HepG2 (cell line): ENCODE data around the gene FAM111A. TPM values are rescaled to one million over a fixed set of nuclear protein-coding genes. Genes with fewer than 3 reads are reported as not detected.
A peak's percentile ranks its signal among the peaks of the same experiment; 100 is the strongest.

Experiments used
- CBFB ChIP-seq: sonication (generic); formaldehyde crosslinking; IDR thresholded peaks from 2 replicates; pipeline ENCODE4 v1.4.0; 2020; ENCODE audit warnings: missing genetic modification reagents
- KDM5A ChIP-seq: fragments of 200-600 bp; sonication (generic); IDR thresholded peaks from 2 replicates; pipeline ENCODE4 v1.7.0; 2018; ENCODE audit warnings: antibody characterized with exemption, mild to moderate bottlenecking, low read length, borderline replicate concordance
- MAF1 ChIP-seq: sonication (generic); formaldehyde crosslinking; IDR thresholded peaks from 2 replicates; pipeline ENCODE4 v1.5.0; 2020; ENCODE audit warnings: missing genetic modification reagents, borderline replicate concordance
- NKX3-1 ChIP-seq: sonication (generic); formaldehyde crosslinking; IDR thresholded peaks from 2 replicates; pipeline ENCODE4 v1.5.0; 2020; ENCODE audit warnings: missing genetic modification reagents
- PAX8 ChIP-seq: sonication (generic); formaldehyde crosslinking; IDR thresholded peaks from 2 replicates; pipeline ENCODE4 v1.8.0; 2022; ENCODE audit warnings: mild to moderate bottlenecking, missing genetic modification reagents, borderline replicate concordance
- SP5 ChIP-seq: IDR thresholded peaks from 2 replicates; pipeline ENCODE4 v1.6.1; 2016; ENCODE audit warnings: low read depth, borderline replicate concordance
- ZBTB44 ChIP-seq: sonication (generic); formaldehyde crosslinking; IDR thresholded peaks from 2 replicates; pipeline ENCODE4 v1.4.0; 2020; ENCODE audit warnings: missing genetic modification reagents
- ZFP36L1 ChIP-seq: sonication (generic); formaldehyde crosslinking; IDR thresholded peaks from 2 replicates; pipeline ENCODE4 v1.8.0; 2022; ENCODE audit warnings: mild to moderate bottlenecking, missing genetic modification reagents, moderate library complexity
- ZFP41 ChIP-seq: sonication (generic); formaldehyde crosslinking; IDR thresholded peaks from 2 replicates; pipeline ENCODE4 v1.4.0; 2020; ENCODE audit warnings: mild to moderate bottlenecking, missing genetic modification reagents, borderline replicate concordance
- ZFP82 ChIP-seq: sonication (generic); formaldehyde crosslinking; IDR thresholded peaks from 2 replicates; pipeline ENCODE4 v1.5.1; 2020; ENCODE audit warnings: mild to moderate bottlenecking, missing genetic modification reagents, borderline replicate concordance
- ZNF225 ChIP-seq: sonication (generic); formaldehyde crosslinking; IDR thresholded peaks from 2 replicates; pipeline ENCODE4 v1.4.0; 2020; ENCODE audit warnings: mild to moderate bottlenecking, missing genetic modification reagents
- ZNF232 ChIP-seq: sonication (generic); formaldehyde crosslinking; IDR thresholded peaks from 2 replicates; pipeline ENCODE4 v1.4.0; 2020; ENCODE audit warnings: missing genetic modification reagents, borderline replicate concordance
- ZNF281 ChIP-seq: sonication (generic); formaldehyde crosslinking; IDR thresholded peaks from 2 replicates; pipeline ENCODE4 v1.4.0; 2020; ENCODE audit warnings: missing genetic modification reagents, borderline replicate concordance
- ZNF510 ChIP-seq: sonication (generic); formaldehyde crosslinking; IDR thresholded peaks from 2 replicates; pipeline ENCODE4 v1.4.0; 2020; ENCODE audit warnings: low read depth, mild to moderate bottlenecking, missing genetic modification reagents
- ZNF598 ChIP-seq: sonication (generic); formaldehyde crosslinking; IDR thresholded peaks from 2 replicates; pipeline ENCODE4 v1.5.1; 2020; ENCODE audit warnings: mild to moderate bottlenecking, missing genetic modification reagents, borderline replicate concordance
- ZNF713 ChIP-seq: sonication (generic); formaldehyde crosslinking; IDR thresholded peaks from 2 replicates; pipeline ENCODE4 v1.4.0; 2020; ENCODE audit warnings: mild to moderate bottlenecking, missing genetic modification reagents
- polyA plus RNA-seq, 8 experiments: library from polyadenylated mRNA; depleted of rRNA in 3 of 8; stranded (reverse) in 7 of 8; unstranded in 1 of 8; fragments of >200 nt; fragmentation: Illumina TruSeq in 4 of 8; extraction: Trizol in 4 of 8; gene quantifications; 2 replicates each; pipeline versions ENCODE4 v1.2.1 to v1.2.3, GENCODE V29; 2011 to 2016; ENCODE audit warnings: low read depth in 4 of 8, missing spikeins in 1 of 8, mixed read lengths in 1 of 8; ENCODE audit not compliant: insufficient read depth in 1 of 8
- total RNA-seq, 5 experiments: library from RNA; depleted of rRNA; stranded (reverse); fragments of >200 nt; fragmentation: Illumina TruSeq; extraction: Trizol; gene quantifications; 2 replicates each; pipeline ENCODE4 v1.2.3, GENCODE V29; 2016; ENCODE audit warnings: low read depth in 1 of 5
- TF ChIP-seq, protein P1 (sequence below): fragments of 450-650 bp; IDR thresholded peaks from 2 replicates; pipeline ENCODE4 v1.6.1; 2017
- TF ChIP-seq, protein P2 (sequence below): IDR thresholded peaks from 2 replicates; pipeline ENCODE4 v1.6.1; 2018; ENCODE audit warnings: missing genetic modification reagents, mild to moderate bottlenecking, missing compliant biosample characterization
- TF ChIP-seq, protein P3 (sequence below): sonication (generic); formaldehyde crosslinking; IDR thresholded peaks from 2 replicates; pipeline ENCODE4 v1.4.0; 2020; ENCODE audit warnings: missing genetic modification reagents, mild to moderate bottlenecking, borderline replicate concordance

FAM111A gene
- total and polyA plus RNA-seq, 2 of the 13 experiments (the other 11 are each of a cell fraction or from before 2014, with no cell fraction given), result 3.2 to 13.5 TPM

DNA sequence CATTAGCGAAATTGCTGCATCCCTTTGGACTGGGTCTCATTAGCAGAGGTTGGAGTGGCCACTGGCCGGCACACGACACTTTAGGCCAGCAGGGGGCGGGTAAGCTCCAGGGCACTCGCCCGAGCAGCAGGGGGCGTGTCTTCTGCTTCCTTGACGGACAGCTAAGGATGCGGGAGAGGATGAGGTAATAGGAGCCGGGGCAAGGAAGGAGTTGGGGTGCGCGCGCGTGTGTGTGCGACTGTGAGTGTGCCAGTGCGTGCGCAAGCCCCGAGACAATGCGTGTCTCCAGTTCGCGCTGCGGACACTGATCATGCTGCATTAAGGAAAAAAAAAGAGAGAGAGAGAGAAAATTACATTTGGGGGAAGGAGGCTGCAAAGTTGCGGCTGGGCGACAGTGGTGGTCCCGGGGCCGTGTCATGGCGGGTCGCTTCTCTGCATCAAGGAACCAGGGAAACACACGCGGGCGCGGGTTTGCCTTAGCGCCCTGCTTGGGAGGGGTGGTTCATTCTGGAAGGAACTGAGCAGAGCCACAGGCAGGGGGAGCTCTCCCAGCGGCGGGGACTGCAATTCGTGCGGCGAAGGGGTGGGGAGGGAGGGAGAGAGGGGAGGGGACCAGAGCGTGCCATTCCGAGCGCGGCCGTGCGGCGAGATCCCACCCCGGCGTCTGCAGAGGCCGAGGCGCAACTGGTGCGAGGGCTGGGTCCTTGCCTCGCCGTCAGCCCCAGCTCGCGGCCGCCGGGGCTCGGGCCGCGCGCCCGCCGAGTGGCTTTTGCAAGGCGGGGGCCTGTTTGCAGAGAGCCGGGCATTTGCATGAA, 29.1 kb downstream of the FAM111A start, which contains the start of gene DTX4 (continued):
- TF ChIP-seq, protein P1, sequence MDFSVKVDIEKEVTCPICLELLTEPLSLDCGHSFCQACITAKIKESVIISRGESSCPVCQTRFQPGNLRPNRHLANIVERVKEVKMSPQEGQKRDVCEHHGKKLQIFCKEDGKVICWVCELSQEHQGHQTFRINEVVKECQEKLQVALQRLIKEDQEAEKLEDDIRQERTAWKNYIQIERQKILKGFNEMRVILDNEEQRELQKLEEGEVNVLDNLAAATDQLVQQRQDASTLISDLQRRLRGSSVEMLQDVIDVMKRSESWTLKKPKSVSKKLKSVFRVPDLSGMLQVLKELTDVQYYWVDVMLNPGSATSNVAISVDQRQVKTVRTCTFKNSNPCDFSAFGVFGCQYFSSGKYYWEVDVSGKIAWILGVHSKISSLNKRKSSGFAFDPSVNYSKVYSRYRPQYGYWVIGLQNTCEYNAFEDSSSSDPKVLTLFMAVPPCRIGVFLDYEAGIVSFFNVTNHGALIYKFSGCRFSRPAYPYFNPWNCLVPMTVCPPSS, result no peak
- TF ChIP-seq ZFP36L1 (CRISPR knock-in tag) (no peak), KDM5A (no peak), ZNF232 (CRISPR knock-in tag) (peak; percentile 53; the same call in 1 of the 2 replicates), SP5 (CRISPR knock-in tag) (peak; percentile 96), ZNF225 (CRISPR knock-in tag) (no peak; the same call in 1 of the 2 replicates), ZNF281 (CRISPR knock-in tag) (no peak), ZFP82 (no peak), ZBTB44 (CRISPR knock-in tag) (no peak), CBFB (CRISPR knock-in tag) (0 out of 2 replicates have a peak, but pooled peaks have one; percentile 9), NKX3-1 (CRISPR knock-in tag) (peak; percentile 80), ZFP41 (CRISPR knock-in tag) (no peak), ZNF598 (CRISPR knock-in tag) (peak; percentile 75; the same call in 1 of the 2 replicates), ZNF510 (0 out of 2 replicates have a peak, but pooled peaks have one; percentile 34), PAX8 (CRISPR knock-in tag) (no peak), ZNF713 (CRISPR knock-in tag) (no peak), MAF1 (CRISPR knock-in tag) (no peak)
- TF ChIP-seq, protein P2, sequence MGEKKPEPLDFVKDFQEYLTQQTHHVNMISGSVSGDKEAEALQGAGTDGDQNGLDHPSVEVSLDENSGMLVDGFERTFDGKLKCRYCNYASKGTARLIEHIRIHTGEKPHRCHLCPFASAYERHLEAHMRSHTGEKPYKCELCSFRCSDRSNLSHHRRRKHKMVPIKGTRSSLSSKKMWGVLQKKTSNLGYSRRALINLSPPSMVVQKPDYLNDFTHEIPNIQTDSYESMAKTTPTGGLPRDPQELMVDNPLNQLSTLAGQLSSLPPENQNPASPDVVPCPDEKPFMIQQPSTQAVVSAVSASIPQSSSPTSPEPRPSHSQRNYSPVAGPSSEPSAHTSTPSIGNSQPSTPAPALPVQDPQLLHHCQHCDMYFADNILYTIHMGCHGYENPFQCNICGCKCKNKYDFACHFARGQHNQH, result no peak; the same call in 1 of the 2 replicates
- TF ChIP-seq, protein P3, sequence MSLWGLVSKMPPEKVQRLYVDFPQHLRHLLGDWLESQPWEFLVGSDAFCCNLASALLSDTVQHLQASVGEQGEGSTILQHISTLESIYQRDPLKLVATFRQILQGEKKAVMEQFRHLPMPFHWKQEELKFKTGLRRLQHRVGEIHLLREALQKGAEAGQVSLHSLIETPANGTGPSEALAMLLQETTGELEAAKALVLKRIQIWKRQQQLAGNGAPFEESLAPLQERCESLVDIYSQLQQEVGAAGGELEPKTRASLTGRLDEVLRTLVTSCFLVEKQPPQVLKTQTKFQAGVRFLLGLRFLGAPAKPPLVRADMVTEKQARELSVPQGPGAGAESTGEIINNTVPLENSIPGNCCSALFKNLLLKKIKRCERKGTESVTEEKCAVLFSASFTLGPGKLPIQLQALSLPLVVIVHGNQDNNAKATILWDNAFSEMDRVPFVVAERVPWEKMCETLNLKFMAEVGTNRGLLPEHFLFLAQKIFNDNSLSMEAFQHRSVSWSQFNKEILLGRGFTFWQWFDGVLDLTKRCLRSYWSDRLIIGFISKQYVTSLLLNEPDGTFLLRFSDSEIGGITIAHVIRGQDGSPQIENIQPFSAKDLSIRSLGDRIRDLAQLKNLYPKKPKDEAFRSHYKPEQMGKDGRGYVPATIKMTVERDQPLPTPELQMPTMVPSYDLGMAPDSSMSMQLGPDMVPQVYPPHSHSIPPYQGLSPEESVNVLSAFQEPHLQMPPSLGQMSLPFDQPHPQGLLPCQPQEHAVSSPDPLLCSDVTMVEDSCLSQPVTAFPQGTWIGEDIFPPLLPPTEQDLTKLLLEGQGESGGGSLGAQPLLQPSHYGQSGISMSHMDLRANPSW (CRISPR knock-in tag), result no peak
